Naive thymus-derived CD4-positive, alpha-beta T cell (primary cell): ENCODE data around the gene TMEM237. TPM values are rescaled to one million over a fixed set of nuclear protein-coding genes. Genes with fewer than 3 reads are reported as not detected.
A peak's percentile ranks its signal among the peaks of the same experiment; 100 is the strongest.

Source experiments
- ATAC-seq: fragments of 150-1000 bp; cut with Tn5 transposase; 2 replicates; pipeline ENCODE4 v1.10.0; 2021; ENCODE audit warnings: mild to moderate bottlenecking, moderate library complexity
- CTCF ChIA-PET: fragments of 350-600 bp; sonication (Branson Sonifier 250); formaldehyde crosslinking; loops from one replicate; lab custom pipeline; 2021; ENCODE audit warnings: antibody characterized with exemption; lab: Charles Lee
- POLR2A ChIA-PET: fragments of 350-600 bp; sonication (Branson Sonifier 250); formaldehyde crosslinking; loops from one replicate; lab custom pipeline; 2021; ENCODE audit warnings: antibody characterized with exemption, inconsistent platforms; lab: Charles Lee
- DNase-seq, 9 donors: peaks; one replicate each; pipeline versions ENCODE4 v3.0.0 to v3.0.0-alpha.2; 2020 to 2022; ENCODE audit warnings: mixed read lengths in 1 of 9
- H3K27ac ChIP-seq: one replicate; pipeline ENCODE4 v1.7.0; 2013; ENCODE audit warnings: mild to moderate bottlenecking, low read depth, low read length, moderate library complexity
- H3K27me3 ChIP-seq, 2 donors: one replicate each; pipeline ENCODE4 v1.7.0; 2013; ENCODE audit warnings: low read length in 2 of 2, mild to moderate bottlenecking in 2 of 2, moderate library complexity in 2 of 2; ENCODE audit not compliant: control insufficient read depth in 2 of 2, insufficient read depth in 2 of 2
- H3K36me3 ChIP-seq, 3 experiments: 1 replicate in 2 of 3; 2 replicates in 1 of 3; pipeline ENCODE4 v1.7.0; 2013; ENCODE audit warnings: low read length in 3 of 3, mild to moderate bottlenecking in 3 of 3, moderate library complexity in 1 of 3; ENCODE audit not compliant: insufficient read depth in 3 of 3, control insufficient read depth in 2 of 3
- H3K4me1 ChIP-seq, 2 donors: one replicate each; pipeline ENCODE4 v1.7.0; 2013; ENCODE audit warnings: low read length in 2 of 2, mild to moderate bottlenecking in 2 of 2, moderate library complexity in 1 of 2; ENCODE audit not compliant: control insufficient read depth in 2 of 2, insufficient read depth in 2 of 2
- H3K4me3 ChIP-seq: 2 replicates; pipeline ENCODE4 v1.7.0; 2013; ENCODE audit warnings: mild to moderate bottlenecking, low read length
- H3K9me3 ChIP-seq, 3 experiments: 1 replicate in 2 of 3; 2 replicates in 1 of 3; pipeline ENCODE4 v1.7.0; 2013; ENCODE audit warnings: low read length in 3 of 3; ENCODE audit not compliant: control insufficient read depth in 2 of 3
- H3K27ac Mint-ChIP-seq, 9 donors: one replicate each; pipeline ENCODE4 v1.8.0; 2020 to 2022; ENCODE audit warnings: mixed read lengths in 9 of 9, mild to moderate bottlenecking in 8 of 9, moderate library complexity in 5 of 9, inconsistent platforms in 2 of 9
- H3K27me3 Mint-ChIP-seq, 5 donors: one replicate each; pipeline ENCODE4 v1.8.0; 2021 to 2022; ENCODE audit warnings: mixed read lengths in 5 of 5, mild to moderate bottlenecking in 1 of 5
- H3K36me3 Mint-ChIP-seq, 5 donors: one replicate each; pipeline ENCODE4 v1.8.0; 2020 to 2022; ENCODE audit warnings: mixed read lengths in 5 of 5, mild to moderate bottlenecking in 3 of 5, inconsistent platforms in 1 of 5
- H3K4me1 Mint-ChIP-seq, 7 donors: one replicate each; pipeline ENCODE4 v1.8.0; 2020 to 2022; ENCODE audit warnings: mixed read lengths in 7 of 7, mild to moderate bottlenecking in 3 of 7, inconsistent platforms in 1 of 7
- H3K4me3 Mint-ChIP-seq, 10 donors: one replicate each; pipeline ENCODE4 v1.8.0; 2020 to 2022; ENCODE audit warnings: mild to moderate bottlenecking in 10 of 10, mixed read lengths in 10 of 10, moderate library complexity in 6 of 10, inconsistent platforms in 2 of 10
- H3K9me3 Mint-ChIP-seq, 11 donors: one replicate each; pipeline ENCODE4 v1.8.0; 2020 to 2022; ENCODE audit warnings: mixed read lengths in 11 of 11, mild to moderate bottlenecking in 4 of 11, inconsistent platforms in 1 of 11, moderate library complexity in 1 of 11
- intact Hi-C, 2 donors: fragments of 100-400 bp; cut with micrococcal nuclease; formaldehyde crosslinking; loops; one replicate each; pipeline ENCODE4 v1.15.1; 2023
- polyA plus RNA-seq, 2 donors: library from polyadenylated mRNA; unstranded; fragments of 300-500 nt; fragmentation: Illumina TruSeq; gene quantifications; one replicate each; pipeline ENCODE4 v1.2.3, GENCODE V29; 2021
- total RNA-seq, 6 experiments: library from RNA in 5 of 6; stranded (reverse) in 5 of 6; gene quantifications; 1 replicate in 5 of 6; 2 replicates in 1 of 6; pipeline ENCODE4 v1.2.3 and lab custom pipeline; 2021 to 2026

TMEM237 gene
- total and polyA plus RNA-seq, 7 experiments from 2014 or later, result 2.7 to 13.4 (median 4.0) TPM

DNA sequence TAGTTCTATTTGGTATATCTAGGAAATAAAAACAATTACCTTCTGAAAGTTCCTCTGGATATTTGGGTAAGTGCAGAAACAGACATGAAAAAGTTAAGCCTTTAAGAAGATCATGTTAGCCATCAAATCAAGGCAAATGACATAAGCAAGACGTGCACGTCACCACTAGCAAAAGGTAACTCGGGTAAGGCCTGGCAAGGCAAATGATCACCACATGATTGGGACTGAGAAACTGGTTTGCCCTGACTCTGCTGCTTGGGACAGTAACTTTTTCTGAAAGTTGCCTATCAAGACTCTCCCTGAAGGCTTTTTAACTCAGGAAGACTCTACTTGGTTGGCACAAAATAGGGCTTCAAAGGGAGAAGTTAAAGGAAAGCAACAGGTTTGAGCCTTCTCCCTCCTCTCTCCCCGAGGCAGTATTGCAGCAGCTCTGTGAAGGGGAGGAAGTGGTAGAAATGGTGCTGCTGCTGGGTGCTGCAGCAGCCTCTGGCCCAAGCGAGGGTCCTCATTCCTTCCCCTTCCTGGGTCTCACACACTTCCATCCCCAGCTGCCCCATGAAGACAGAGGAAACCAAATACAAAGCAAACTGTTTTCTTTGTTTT is 17.1 kb upstream of the TMEM237 start:
- Histone ChIP-seq H3K27me3 (no peaks in the 10 kb centered on the region), H3K27ac (no peak overlapping the region), H3K36me3 (no peaks in the 10 kb centered on the region), H3K4me3 (no peak overlapping the region), H3K4me1 (no peaks in the 10 kb centered on the region), H3K9me3 (no peaks in the 10 kb centered on the region)
- no peaks in the 10 kb centered on the region for H3K9me3 Mint-ChIP-seq
- no peak overlapping the region for H3K27ac Mint-ChIP-seq
- intact Hi-C loops, result no loop called here
- H3K4me1 Mint-ChIP-seq, result peaks cover 0 to 1% (median 0%) of the 10 kb centered on the region in 7 donors
- POLR2A ChIA-PET, result no interaction called here
- DNase-seq (no peak), ATAC-seq (no peak)
- CTCF ChIA-PET, result no interaction called here
- no peaks in the 10 kb centered on the region for H3K36me3 Mint-ChIP-seq
- H3K27me3 Mint-ChIP-seq, result peaks cover 0 to 21% (median 0%) of the 10 kb centered on the region in 5 donors
- no peak overlapping the region for H3K4me3 Mint-ChIP-seq

DNA sequence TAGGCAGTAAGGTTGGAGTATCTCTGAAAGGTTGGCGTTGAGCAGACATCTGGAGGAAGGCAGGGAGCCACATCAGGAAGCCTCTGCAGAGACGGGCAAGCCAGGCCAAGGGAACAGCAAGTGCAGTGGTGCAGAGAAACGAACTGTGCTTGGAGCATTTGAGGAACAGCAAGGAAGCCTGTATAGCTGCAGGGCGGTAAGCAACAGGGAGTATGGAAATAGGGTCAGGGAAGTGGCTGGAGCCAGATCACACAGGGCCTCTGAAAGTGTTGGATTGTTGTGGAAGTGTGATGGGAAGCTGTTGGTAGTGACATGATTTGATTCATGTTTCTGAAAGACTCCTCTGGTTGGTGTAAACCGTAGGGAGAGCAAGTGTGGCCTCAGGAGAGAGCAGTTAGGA is 13.4 kb upstream of the TMEM237 start:
- Histone ChIP-seq H3K4me1 (no peaks in the 10 kb centered on the region), H3K4me3 (no peak overlapping the region), H3K9me3 (no peaks in the 10 kb centered on the region), H3K27ac (no peak overlapping the region), H3K36me3 (no peaks in the 10 kb centered on the region), H3K27me3 (no peaks in the 10 kb centered on the region)
- peaks cover 5 to 32% (median 9%) of the 10 kb centered on the region in 5 donors for H3K27me3 Mint-ChIP-seq
- DNase-seq, result no peak
- intact Hi-C loops, result no loop called here
- no peak overlapping the region for H3K4me3 Mint-ChIP-seq
- POLR2A ChIA-PET, result no interaction called here
- CTCF ChIA-PET, result interaction anchor here (1.2 kb wide), 1 partner anchor 267 kb away, joined by 3 read pairs; no protein-coding TSS in a partner anchor
- H3K36me3 Mint-ChIP-seq, result no peaks in the 10 kb centered on the region
- ATAC-seq, result no peak
- no peak overlapping the region for H3K27ac Mint-ChIP-seq
- no peaks in the 10 kb centered on the region for H3K9me3 Mint-ChIP-seq
- H3K4me1 Mint-ChIP-seq, result peaks cover 0 to 6% (median 0%) of the 10 kb centered on the region in 7 donors

DNA sequence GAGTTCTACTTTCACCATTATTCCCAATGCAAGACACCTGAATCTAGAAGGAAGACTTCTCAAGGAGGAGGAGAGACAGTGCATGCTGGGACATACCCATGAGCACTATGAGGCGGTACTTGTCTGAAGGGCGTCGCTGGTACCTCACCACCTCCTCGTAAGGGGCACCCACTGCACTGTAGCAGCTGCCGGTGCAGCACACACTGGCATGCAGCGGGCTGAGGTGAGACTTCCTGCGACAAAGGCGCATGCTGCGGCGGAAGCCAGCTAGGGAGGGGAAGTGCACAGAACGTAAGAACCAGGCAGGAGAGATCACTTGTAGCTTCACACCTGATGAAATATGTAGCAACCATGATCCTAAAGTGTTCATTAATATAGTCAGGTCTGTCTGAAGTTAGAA is 12.8 kb upstream of the TMEM237 start:
- peak; percentile 77 for ATAC-seq
- POLR2A ChIA-PET, result no interaction called here

DNA sequence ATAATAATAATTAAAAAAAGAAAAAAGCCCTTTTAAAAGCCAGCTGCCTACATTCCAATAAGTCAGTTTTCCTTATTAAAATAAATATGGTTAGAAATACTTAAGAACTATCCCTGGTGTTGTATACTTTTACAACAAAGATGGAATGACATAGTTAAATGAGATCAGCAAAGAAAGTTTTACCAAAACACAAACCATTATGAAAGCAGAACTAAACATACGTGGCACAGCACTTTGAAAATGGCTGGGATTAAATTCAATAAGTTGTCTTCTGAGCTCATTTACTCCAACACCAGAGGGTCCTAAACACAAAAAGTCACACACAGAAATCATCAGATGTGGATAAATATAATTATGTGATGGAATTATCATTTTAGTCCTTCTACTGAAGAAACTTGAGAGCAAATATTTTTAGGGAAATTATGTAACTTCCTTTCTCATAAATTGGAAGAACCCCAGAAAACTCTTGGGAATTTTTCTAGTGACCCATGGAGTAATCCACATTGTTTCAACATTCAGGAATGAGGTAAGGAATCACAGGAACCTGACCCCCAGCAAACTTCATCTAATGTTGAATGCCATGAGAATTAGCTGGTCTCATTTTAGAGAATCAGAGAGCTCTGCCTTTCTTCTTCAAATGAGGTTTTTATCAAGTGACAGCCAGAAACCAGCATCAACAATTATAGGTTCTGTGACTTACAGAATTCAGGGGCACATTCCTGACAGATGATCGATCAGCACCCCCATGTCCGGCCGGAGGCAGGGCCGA is 11.5 kb upstream of the TMEM237 start:
- Histone ChIP-seq H3K4me3 (no peak overlapping the region), H3K27ac (no peak overlapping the region), H3K36me3 (no peaks in the 10 kb centered on the region), H3K4me1 (no peaks in the 10 kb centered on the region), H3K27me3 (no peaks in the 10 kb centered on the region), H3K9me3 (no peaks in the 10 kb centered on the region)
- ChIA-PET CTCF (no interaction called here), POLR2A (no interaction called here)
- ATAC-seq, result no peak
- Mint-ChIP-seq H3K4me3 (no peak overlapping the region), H3K27ac (no peak overlapping the region), H3K9me3 (no peaks in the 10 kb centered on the region), H3K27me3 (peaks cover 5 to 42% (median 13%) of the 10 kb centered on the region in 5 donors), H3K4me1 (peaks cover 0 to 6% (median 0%) of the 10 kb centered on the region in 7 donors), H3K36me3 (no peaks in the 10 kb centered on the region)
- no peak for DNase-seq
- intact Hi-C loops, result no loop called here

More for the DNA sequence above, 12.8 kb upstream of the TMEM237 start:
- Mint-ChIP-seq H3K36me3 (no peaks in the 10 kb centered on the region), H3K4me3 (no peak overlapping the region), H3K9me3 (no peaks in the 10 kb centered on the region), H3K27me3 (peaks cover 5 to 35% (median 12%) of the 10 kb centered on the region in 5 donors), H3K4me1 (peaks cover 0 to 6% (median 0%) of the 10 kb centered on the region in 7 donors), H3K27ac (no peak overlapping the region)
- no peak for DNase-seq
- H3K4me1 ChIP-seq, result no peaks in the 10 kb centered on the region
- no peaks in the 10 kb centered on the region for H3K9me3 ChIP-seq
- CTCF ChIA-PET, result interaction anchor here (1.2 kb wide), 1 partner anchor 267 kb away, joined by 3 read pairs; no protein-coding TSS in a partner anchor
- H3K27me3 ChIP-seq, result no peaks in the 10 kb centered on the region
- H3K4me3 ChIP-seq, result no peak overlapping the region
- no peaks in the 10 kb centered on the region for H3K36me3 ChIP-seq
- no peak overlapping the region for H3K27ac ChIP-seq
- intact Hi-C loops, result no loop called here

DNA sequence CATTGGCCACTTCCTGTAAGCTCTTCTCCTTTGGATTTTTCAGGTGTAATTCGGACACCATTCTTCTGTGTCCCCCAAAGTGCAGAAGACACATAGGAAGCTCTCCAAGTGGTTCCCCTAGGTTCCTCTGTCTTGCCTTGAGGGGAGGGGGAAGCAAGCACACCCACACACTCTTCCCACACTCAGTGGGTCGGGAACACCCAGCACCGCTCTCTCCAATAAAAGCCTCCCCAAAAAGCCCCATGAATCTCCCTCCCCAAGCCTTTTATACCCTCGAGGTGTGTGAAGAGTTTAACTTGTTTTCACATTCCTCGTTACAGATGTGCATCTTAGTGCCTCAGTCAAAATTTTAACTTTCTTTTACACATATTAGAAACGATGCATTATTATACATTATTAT is 9.9 kb upstream of the TMEM237 start:
- H3K27me3 ChIP-seq, result no peaks in the 10 kb centered on the region
- H3K27ac ChIP-seq, result no peak overlapping the region
- no peak overlapping the region for H3K4me3 Mint-ChIP-seq
- H3K4me1 Mint-ChIP-seq, result peaks cover 0 to 6% (median 0%) of the 10 kb centered on the region in 7 donors
- no peaks in the 10 kb centered on the region for H3K36me3 Mint-ChIP-seq
- no peak overlapping the region for H3K4me3 ChIP-seq
- H3K27ac Mint-ChIP-seq, result no peak overlapping the region
- ATAC-seq (no peak), DNase-seq (no peak)
- ChIA-PET POLR2A (interaction anchor here (0.6 to 0.7 kb wide), 2 partner anchors 11 to 13 kb away, joined by 3 to 5 read pairs; no protein-coding TSS in a partner anchor), CTCF (interaction anchor here (0.6 kb wide), 1 partner anchor 746 kb away, joined by 3 read pairs; no protein-coding TSS in a partner anchor)
- H3K9me3 ChIP-seq, result no peaks in the 10 kb centered on the region
- no peaks in the 10 kb centered on the region for H3K9me3 Mint-ChIP-seq
- no peaks in the 10 kb centered on the region for H3K36me3 ChIP-seq
- H3K4me1 ChIP-seq, result no peaks in the 10 kb centered on the region
- peaks cover 4 to 35% (median 13%) of the 10 kb centered on the region in 5 donors for H3K27me3 Mint-ChIP-seq
- intact Hi-C loops, result no loop called here

DNA sequence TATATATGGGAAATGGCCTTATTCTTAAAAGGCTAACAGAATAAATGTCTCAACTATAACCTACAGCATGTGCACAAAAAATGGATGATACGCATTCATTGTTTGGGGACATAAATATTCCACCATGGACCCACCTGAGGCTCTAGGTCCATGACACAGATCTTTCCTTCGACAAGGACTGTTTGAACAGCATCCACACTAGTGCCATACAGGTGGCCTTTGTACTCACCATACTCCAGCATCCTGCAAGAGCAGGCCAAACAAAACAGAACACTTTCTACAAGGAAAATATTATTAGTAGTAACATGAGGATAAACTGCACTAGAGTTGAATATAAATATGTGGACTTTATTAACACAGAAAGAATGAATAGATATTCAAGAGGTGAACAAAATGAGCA is 6.1 kb upstream of the TMEM237 start:
- CTCF ChIA-PET, result no interaction called here
- Mint-ChIP-seq H3K27me3 (peaks cover 0 to 22% (median 13%) of the 10 kb centered on the region in 5 donors), H3K27ac (no peak overlapping the region), H3K36me3 (no peaks in the 10 kb centered on the region), H3K9me3 (no peaks in the 10 kb centered on the region), H3K4me3 (no peak overlapping the region), H3K4me1 (peaks cover 0 to 7% (median 0%) of the 10 kb centered on the region in 7 donors)
- Histone ChIP-seq H3K27ac (no peak overlapping the region), H3K36me3 (no peaks in the 10 kb centered on the region), H3K27me3 (no peaks in the 10 kb centered on the region), H3K9me3 (no peaks in the 10 kb centered on the region), H3K4me3 (no peak overlapping the region), H3K4me1 (no peaks in the 10 kb centered on the region)
- intact Hi-C loops, result loop anchor here (10.0 kb wide), 3 partner anchors 785 to 1735 kb away; partner anchors contain the start of genes C2orf69 (in 1 of the 2), CLK1 (in 1 of the 2) and CYP20A1 (in 1 of the 2)
- no peak for DNase-seq
- POLR2A ChIA-PET, result no interaction called here
- ATAC-seq, result no peak
